SK-MEL-5 (cell line): ENCODE measurements around the gene LONRF2. TPM values are rescaled to one million over a fixed set of nuclear protein-coding genes. Genes with fewer than 3 reads are reported as not detected.
"Not testable (repeated sequence)": the region's sequence is repeated elsewhere in the genome, so short reads cannot be mapped to it uniquely, and the experiment has no call there.

Experiments used
- DNase-seq: peaks from one replicate; pipeline ENCODE4 v3.0.0-alpha.2; 2016; ENCODE audit warnings: low read depth, low spot score
- in situ Hi-C: cut with HindIII; loops from 2 replicates; pipeline ENCODE4 v1.10.0; 2016; ENCODE audit warnings: low sequenced_read_pairs, high pct_unique_total_duplicates, low pct_unique_long_range_greater_than_20kb
- polyA plus RNA-seq, 2 experiments: library from polyadenylated mRNA; depleted of rRNA; stranded (reverse); fragments of >200 nt; gene quantifications; 2 replicates each; pipeline ENCODE4 v1.2.3, GENCODE V29; 2015
- total RNA-seq: library from RNA; depleted of rRNA; stranded (reverse); fragments of >200 nt; shearing (Covaris generic); gene quantifications from 2 replicates; pipeline ENCODE4 v1.2.3, GENCODE V29; 2014; rRNA removed

The LONRF2 gene
- total RNA-seq, result 12.1 and 12.3 TPM in 2 replicates
- polyA plus RNA-seq (2015; cell fraction: cytosol; rRNA removed), result 8.8 and 9.0 TPM in 2 replicates
- 31.1 and 34.2 TPM in 2 replicates for polyA plus RNA-seq (2015; cell fraction: nucleus; rRNA removed)

GRCh38 chr2:100321866-100322820, at the start of gene LONRF2:
Gene LONRF2 (minus strand): TSS chr2:100322501. CDS start chr2:100322093, 408 bp downstream.
- in situ Hi-C loops, result no loop called here
- DNase-seq, result peak; percentile 14

- no peak for DNase-seq
- in situ Hi-C loops, result no loop called here
These were observed 44.9 kb upstream of the LONRF2 start for GRCh38 chr2:100367163-100367562.

GRCh38 chr2:100365434-100365833, 43.1 kb upstream of the LONRF2 start:
- DNase-seq, result no peak
- in situ Hi-C loops, result no loop called here

- in situ Hi-C loops, DNase-seq: not testable (repeated sequence)
These were observed 40.0 kb upstream of the LONRF2 start for GRCh38 chr2:100362269-100362668.

GRCh38 chr2:100359576-100359975, 37.3 kb upstream of the LONRF2 start:
- in situ Hi-C loops, result no loop called here
- DNase-seq, result no peak

- in situ Hi-C loops, result no loop called here
- DNase-seq, result no peak
These were observed 36.3 kb upstream of the LONRF2 start for GRCh38 chr2:100358554-100358953.

GRCh38 chr2:100352521-100352920, 30.2 kb upstream of the LONRF2 start:
- in situ Hi-C loops, result no loop called here
- no peak for DNase-seq

- no peak for DNase-seq
- in situ Hi-C loops, result no loop called here
These were observed 28.4 kb upstream of the LONRF2 start for GRCh38 chr2:100350661-100351185.

- in situ Hi-C loops, DNase-seq: not testable (repeated sequence)
These were observed 22.8 kb upstream of the LONRF2 start for GRCh38 chr2:100345144-100345543.

- in situ Hi-C loops, result no loop called here
- DNase-seq, result no peak
These were observed 22.1 kb upstream of the LONRF2 start for GRCh38 chr2:100344433-100344832.

GRCh38 chr2:100342466-100342865, 20.2 kb upstream of the LONRF2 start:
- in situ Hi-C loops, DNase-seq: not testable (repeated sequence)

GRCh38 chr2:100339823-100340222, 17.5 kb upstream of the LONRF2 start:
- DNase-seq, result no peak
- in situ Hi-C loops, result no loop called here

GRCh38 chr2:100334929-100335328, 12.6 kb upstream of the LONRF2 start:
- in situ Hi-C loops, result no loop called here
- DNase-seq, result no peak

- DNase-seq, result no peak
- in situ Hi-C loops, result no loop called here
These were observed 5.4 kb upstream of the LONRF2 start for GRCh38 chr2:100327742-100328141.

GRCh38 chr2:100321179-100321865, 979 bp downstream of the LONRF2 start:
- in situ Hi-C loops, result no loop called here
- DNase-seq, result peak; percentile 41

GRCh38 chr2:100320547-100321178, 1.6 kb downstream of the LONRF2 start:
- peak; percentile 37 for DNase-seq
- in situ Hi-C loops, result no loop called here

- peak; percentile 9 for DNase-seq
- in situ Hi-C loops, result no loop called here
These were observed 4.7 kb downstream of the LONRF2 start for GRCh38 chr2:100317634-100318033.
